Measurements from ENCODE around the gene TMSB15A.
"Not testable (repeated sequence)": the region's sequence is repeated elsewhere in the genome, so short reads cannot be mapped to it uniquely, and the experiment has no call there.

Gene TMSB15A

GRCh38 chrX:102515975-102516941, at the start of gene TMSB15A:
TMSB15A (minus strand) TSS chrX:102516739.
- peak; percentile 30 to 41 for DNase-seq

DNA sequence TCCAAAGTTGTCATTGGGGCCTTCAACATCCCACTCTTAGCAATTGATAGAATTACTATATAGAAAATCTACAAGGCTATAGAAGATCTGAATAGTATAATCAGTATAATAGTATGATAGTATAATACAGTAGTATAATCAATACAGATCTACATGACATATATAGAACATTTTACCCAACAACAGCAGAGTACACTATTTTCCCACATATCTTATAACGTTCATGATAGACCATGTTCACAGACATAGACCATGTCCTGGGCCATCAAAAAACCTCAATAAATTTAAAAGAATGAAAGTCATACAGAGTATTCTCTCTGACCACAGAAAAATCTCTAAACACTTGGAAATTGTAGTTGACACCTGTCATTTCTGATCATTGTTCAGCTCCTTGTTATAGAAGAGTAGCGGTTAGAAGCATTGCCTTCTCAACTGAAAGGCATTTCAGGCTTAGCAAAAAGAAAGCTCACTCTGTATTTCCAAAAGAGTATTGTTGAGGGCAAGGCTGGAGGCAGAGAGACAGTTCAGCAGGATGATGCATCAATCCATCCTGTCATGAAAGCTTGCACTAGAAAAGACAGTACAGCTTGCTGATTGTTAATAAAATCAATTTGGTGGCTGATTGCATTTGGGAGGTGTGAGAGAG, 44.0 kb upstream of the TMSB15A start:
- DNase-seq, result no peak

DNA sequence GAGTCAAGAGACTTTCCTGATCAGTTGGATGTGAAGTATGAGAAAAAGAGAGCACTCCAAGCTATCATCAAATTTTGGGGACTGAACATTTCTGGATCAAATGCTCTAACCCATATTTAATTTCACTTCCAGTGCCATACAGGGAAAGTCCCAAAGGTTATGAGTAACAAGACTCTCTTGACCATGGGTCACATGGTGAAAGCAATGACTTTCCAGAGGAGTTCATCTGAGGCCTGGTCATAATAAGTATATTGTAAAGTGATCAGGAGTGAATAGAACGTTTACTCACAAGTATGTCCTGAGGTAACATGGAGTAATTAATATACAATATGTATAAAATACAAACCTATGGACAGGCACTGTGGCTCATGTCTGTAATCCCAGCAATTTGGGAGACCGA, 42.1 kb upstream of the TMSB15A start:
- no peak for DNase-seq

GRCh38 chrX:102548231-102548630, 31.7 kb upstream of the TMSB15A start:
- no peak for DNase-seq

- DNase-seq, result peak in 1 of 2 donors; percentile 3
Observed at GRCh38 chrX:102546828-102547493, 30.4 kb upstream of the TMSB15A start.

DNA sequence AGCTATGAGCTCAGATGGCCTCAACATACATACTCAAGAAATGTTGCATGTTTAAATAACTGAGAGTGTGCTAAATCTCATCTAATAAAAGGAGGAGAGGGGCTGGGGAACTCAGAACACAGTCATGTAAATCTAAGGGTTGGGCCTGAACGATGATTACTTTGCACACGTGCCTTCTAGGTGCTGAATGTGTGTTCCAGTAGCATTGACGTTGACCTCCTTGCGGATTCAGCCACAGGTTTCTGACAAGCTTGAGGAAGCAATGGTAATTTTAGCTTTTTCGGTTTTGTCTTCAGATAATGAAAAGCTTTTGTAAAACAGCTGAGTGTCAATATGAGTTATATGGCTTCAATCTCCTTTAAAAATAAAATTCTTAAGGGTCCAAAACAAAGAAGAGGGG, 29.6 kb upstream of the TMSB15A start:
- not testable (repeated sequence) for DNase-seq

GRCh38 chrX:102535958-102536357, 19.4 kb upstream of the TMSB15A start:
- no peak for DNase-seq

- DNase-seq, result no peak
Observed at GRCh38 chrX:102517326-102517725, 787 bp upstream of the TMSB15A start.

DNA sequence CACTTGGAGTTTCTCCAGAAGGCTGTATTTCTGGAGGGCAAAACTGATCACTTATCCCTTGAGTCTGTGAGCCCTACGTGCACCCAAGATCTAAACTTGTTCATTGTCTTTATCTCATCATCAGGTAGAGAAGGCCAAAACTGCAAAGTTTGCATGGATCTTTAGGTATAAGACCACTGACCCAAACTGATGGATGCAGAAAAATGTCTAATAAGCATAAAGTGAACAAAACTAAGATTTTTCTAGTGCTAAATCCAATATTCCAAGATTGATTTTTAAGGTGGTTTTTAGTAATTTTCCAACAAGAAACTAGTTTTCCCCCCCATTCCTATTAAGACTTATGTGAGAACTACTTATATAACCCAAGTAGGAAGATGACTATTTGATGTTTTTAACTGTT, 2.0 kb downstream of the TMSB15A start:
- DNase-seq, result no peak

DNA sequence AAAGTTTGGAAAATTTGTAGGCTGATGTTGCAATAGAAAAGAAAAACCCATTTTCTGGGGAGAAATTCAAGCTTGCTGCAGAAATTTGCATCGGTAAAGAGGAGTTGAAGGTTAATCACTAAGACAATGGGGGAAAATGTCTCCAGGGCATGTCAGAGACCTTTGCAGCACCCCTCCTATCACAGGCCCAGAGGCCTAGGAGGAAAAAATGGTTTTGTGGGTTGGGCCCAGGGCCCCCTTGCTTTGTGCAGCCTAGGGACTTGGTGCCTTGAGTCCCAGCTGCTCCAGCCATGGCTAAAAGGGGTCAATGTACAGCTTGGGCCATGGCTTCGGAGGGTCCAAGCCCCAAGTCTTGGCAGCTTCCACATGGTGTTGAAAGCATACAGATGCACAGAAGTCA, 17.8 kb downstream of the TMSB15A start:
- no peak for DNase-seq

- no peak for DNase-seq
Observed at GRCh38 chrX:102491766-102492165, 24.8 kb downstream of the TMSB15A start.

DNA sequence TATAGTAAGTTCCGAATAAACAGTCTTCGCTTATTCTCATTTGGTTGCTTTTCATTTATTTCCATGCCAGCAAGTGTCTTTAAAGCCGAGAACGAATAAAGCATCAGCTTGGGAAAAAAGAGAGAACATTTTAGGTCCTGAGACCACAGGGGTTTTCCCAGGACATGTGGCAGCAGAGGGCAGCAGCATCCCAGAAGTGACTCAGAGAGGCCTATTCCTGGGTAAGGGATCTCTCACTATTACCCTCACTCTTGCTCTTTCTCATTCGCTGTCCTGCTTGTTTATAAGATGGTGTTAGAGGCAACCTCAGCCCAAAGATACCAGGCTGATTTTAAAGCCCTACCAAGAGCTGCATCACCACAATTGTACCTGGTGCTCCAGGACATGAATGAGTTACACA, 37.8 kb downstream of the TMSB15A start:
- not testable (repeated sequence) for DNase-seq

GRCh38 chrX:102471762-102472220, 44.7 kb downstream of the TMSB15A start, which contains the start of gene TCP11X2:
TCP11X2 (minus strand) TSS chrX:102471812.
- DNase-seq, result not testable (repeated sequence)

GRCh38 chrX:102470215-102470614, 46.3 kb downstream of the TMSB15A start:
- not testable (repeated sequence) for DNase-seq
